DMS153 (cell line): ENCODE measurements around the gene IL18BP.
A peak's percentile ranks its signal among the peaks of the same experiment; 100 is the strongest.

Experiments used
- DNase-seq: peaks from one replicate; lab custom pipeline; 2025; lab: John Stamatoyannopoulos, UW

Gene IL18BP

GRCh38 chr11:72012897-72013721, 14.4 kb downstream of the IL18BP start:
- no peak for DNase-seq

DNA sequence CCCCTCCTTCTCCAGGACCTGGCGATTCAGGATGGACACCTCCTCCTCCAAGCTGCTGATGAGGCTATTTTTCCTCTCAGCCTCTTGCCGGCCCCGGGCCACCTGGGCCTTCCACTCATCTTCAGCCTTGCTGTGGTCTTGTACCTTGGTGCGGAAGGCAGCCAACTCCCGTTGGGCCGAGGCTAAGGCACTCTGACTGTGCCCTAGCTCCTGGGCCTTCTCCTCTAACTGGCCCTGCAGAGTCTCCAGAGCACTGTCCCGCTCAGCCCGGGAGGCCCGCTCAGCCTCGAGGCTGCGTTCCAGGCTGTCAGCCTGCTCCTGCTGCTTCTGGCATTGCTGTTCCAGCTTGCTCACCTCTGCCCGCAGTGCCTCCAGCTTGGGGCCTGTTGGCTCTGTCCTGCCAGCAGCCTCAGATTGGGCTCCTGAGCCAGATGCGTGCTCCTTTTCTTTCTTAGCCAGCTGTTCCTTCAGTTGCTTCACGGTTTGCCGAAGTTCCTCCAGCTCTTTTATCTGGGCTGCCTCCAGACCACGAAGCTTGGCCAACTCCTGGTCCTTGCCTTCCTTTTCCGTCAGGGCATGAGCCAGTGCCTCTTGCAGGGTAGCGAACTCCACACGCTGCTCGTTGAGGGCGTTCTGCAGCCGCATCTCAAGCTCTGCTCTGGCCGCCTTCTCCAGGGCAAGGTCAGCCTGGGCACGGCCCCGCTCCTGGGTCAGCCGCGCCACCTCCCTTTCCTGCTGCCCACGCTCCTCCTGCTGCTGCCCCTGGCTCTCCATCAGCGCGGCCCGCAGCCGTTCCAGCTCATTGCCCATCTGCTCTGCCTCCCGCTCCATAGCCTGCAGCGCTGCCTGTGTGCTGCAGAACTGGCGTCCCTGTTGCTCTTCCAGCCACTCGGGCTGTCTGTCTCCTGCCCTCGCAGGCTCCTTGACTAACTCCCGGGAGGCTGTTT, 15.3 kb downstream of the IL18BP start:
- no peak for DNase-seq

- no peak for DNase-seq
Measured at GRCh38 chr11:72014761-72015320, 16.1 kb downstream of the IL18BP start.

GRCh38 chr11:72015511-72016061, 16.9 kb downstream of the IL18BP start:
- DNase-seq, result no peak

DNA sequence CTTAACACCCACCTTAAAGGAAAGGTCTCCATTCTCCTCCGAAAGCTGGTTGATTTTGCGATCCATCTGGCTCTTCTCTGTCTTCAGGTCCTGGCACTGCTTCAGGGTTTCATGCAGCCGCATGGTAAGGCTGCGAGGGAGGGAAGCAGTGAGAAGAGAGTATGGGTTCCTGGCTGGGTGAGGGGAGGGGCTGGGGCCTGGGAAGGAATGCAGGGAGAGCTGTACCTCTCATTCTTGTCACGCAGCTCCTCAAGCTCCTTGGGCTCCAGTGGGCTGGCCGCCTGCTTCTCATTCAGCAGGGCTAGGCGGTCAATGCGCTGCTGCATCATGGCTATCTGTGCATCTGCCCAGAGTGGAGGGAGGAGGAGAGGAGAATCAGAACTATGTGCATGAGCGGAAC, 19.5 kb downstream of the IL18BP start:
- no peak for DNase-seq

GRCh38 chr11:72023335-72023734, 24.6 kb downstream of the IL18BP start:
- DNase-seq, result no peak

DNA sequence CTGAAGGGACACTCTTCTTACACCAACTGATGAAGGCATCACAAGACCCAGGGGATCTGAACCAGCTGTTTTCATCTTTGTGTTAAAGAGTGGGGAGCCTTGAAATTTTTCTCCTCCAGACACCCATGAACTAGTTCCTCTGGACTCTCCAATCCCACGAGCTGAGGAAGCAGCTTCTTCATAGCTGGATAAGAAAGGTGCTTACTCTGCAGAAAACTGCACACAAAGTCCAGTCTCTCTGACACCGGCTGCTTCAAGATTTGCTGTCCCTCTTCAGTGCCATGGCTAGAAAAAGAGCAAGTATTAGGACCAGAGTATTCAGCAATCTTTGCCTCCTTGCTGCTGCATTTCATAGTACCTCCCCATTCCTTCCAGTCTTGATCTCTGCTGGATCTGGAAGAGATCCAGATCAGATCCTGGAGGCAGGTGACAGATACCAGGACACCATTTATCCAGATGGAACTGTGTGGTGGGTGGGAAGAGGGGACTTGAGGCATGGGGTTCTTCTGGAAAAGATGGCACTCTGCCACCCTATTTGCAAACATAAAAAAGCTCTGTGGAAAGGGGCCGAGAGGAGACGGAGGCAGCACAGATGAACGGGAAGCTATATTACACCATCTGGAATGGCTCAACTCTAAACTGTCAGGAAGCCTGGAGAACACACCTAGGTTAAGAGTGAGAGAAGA, 25.5 kb downstream of the IL18BP start:
- no peak for DNase-seq

- no peak for DNase-seq
Measured at GRCh38 chr11:72026090-72026489, 27.4 kb downstream of the IL18BP start.

DNA sequence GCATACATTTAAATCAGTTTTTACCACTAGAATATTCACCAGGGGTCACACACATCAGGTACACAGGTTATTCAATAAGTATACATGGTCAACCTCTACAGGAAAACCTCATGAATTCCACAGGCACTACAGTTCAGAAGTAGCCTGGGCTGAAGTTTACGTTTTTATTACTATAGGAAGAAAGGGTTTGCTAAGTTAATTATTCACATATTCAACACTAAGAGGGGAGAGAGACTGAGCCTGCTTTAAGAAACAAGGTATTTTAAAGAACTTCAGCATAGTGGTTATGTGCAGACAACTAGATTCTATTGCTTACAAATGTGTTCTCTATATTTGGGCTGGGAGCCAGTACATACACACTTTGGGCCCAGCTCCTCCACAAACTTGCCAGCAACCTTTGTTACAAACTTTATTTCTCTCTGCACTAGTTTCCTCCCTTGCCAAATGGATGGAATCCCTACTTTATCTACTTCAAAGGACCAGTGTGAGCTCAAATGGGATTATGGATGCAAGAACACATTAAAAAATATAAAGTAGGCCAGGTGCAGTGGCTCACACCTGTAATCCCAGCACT, 31.9 kb downstream of the IL18BP start:
- DNase-seq, result no peak

GRCh38 chr11:72036687-72037086, 38.0 kb downstream of the IL18BP start:
- no peak for DNase-seq

GRCh38 chr11:72037554-72038311, 39.0 kb downstream of the IL18BP start:
- DNase-seq, result no peak

GRCh38 chr11:72038491-72038890, 39.8 kb downstream of the IL18BP start:
- no peak for DNase-seq

DNA sequence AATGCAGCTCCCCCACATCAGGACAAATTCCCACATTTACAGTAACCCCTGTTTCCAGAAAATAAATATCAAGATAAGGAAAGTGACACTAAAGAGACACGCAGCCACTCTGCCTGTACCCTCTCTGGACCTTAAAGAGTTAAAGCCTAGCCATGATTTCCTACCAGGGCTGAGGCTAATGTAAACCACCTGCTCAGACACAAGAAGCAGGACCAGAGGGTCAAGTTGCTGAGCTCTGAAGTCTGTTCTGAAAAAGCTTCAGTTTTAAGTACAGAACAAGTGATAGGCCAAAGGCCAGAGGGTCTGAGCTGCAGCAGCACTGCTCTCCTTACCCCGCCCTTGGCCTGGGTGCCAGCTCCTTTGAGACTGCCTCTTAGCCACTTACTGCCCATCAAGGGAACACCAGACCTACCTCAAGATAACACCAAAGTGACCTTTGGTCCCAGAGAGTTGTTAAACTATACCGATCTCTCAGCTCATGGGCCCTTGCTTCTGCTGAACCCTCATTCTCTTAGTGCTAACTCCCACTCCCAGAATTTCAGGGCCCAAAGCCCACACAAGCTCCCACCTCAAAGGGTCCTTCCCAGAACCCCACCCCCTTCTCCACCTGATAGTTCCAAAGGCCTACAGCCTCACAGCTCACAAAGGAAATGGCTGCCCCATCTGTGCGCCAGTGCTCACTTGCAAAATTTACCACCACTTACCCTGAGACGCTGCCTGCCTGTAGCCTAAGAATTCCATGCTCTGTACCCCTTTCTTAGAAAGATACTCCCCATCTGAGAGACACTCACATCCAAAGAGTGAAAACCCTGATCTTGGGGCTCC, 40.5 kb downstream of the IL18BP start:
- DNase-seq, result no peak

- DNase-seq, result no peak
Measured at GRCh38 chr11:72039856-72040401, 41.2 kb downstream of the IL18BP start.

GRCh38 chr11:72040491-72041363, 42.0 kb downstream of the IL18BP start:
- peak; percentile 92 for DNase-seq

DNA sequence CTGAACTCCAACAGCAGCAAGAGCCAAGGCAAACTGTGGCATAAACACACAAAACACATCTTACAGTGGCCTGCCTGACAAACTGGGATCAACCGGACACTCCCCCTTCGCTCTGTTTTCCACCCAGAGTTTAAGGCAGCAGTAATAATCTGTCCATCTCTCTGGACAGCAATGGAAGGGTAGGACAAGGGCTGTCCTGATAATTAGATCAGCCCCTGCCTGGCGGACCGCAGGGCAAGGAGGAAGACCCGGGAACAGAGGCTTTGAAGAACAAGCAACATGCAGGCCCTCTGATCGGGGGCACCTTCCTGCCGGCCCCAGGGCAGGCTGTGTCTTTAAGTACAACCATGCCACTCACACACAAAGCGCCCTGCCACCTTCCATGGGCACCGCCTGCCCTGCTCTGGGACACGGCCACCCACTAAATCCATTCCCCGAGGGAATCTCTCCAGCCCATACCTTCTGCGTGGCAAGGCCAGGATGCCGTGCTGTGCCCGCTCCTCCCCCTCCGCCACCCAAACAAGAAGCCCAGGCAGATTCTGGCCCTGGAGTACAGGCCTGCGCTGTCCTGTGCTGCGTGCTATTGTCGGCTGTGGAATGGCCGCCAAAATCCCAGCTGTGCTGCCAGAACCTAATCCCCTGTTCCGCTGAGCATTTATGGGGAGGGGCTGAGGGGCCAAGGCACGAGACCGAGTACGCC, 42.8 kb downstream of the IL18BP start:
- DNase-seq, result peak; percentile 35

GRCh38 chr11:72042064-72042745, 43.5 kb downstream of the IL18BP start:
- no peak for DNase-seq
